ENCODE data around the gene MAP3K5. TPM values are rescaled to one million over a fixed set of nuclear protein-coding genes. Genes with fewer than 3 reads are reported as not detected.

Gene MAP3K5
- total and polyA plus RNA-seq, 9 of the 15 experiments (the other 6 are each of a cell fraction or from before 2014, with no cell fraction given), result 2.2 to 13.0 (median 9.9) TPM

DNA sequence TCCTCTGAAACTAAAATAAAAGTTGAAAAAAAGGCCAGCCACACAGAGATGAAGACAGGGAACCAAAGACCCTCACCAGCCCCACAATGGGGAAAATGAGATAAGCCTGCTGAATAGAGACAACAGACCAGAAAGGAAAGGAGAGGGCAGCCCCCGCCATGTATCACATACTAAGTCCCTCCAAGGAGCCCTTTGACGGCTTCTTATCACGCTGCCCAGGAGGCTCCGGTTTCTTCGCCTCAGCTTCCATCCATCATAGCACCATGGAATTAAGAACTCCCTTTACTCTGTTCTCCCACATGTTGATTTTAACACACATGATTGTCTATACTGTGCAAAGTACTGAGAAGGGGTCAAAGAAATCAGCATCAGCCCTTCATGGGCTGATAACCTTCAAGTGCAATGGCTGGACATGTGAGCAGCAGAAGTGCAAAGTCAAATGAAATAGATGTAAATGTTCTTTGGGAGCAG is 54.9 kb downstream of the MAP3K5 start (continued):
- TF ChIP-seq, protein P1, sequence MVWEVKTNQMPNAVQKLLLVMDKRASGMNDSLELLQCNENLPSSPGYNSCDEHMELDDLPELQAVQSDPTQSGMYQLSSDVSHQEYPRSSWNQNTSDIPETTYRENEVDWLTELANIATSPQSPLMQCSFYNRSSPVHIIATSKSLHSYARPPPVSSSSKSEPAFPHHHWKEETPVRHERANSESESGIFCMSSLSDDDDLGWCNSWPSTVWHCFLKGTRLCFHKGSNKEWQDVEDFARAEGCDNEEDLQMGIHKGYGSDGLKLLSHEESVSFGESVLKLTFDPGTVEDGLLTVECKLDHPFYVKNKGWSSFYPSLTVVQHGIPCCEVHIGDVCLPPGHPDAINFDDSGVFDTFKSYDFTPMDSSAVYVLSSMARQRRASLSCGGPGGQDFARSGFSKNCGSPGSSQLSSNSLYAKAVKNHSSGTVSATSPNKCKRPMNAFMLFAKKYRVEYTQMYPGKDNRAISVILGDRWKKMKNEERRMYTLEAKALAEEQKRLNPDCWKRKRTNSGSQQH (CRISPR knock-in tag; IDR thresholded peaks at IDR 0.05), result no peak
- TF ChIP-seq FOXM1 (IDR thresholded peaks at IDR 0.05; ENCODE audit: low read depth) (no peak; the same call in 1 of the 2 replicates), FOXM1 (CRISPR knock-in tag; IDR thresholded peaks at IDR 0.05; ENCODE audit: low read depth) (no peak), CHD1 (IDR thresholded peaks at IDR 0.05; ENCODE audit: low read length) (no peak), ESRRB (CRISPR knock-in tag; IDR thresholded peaks at IDR 0.05; ENCODE audit: borderline replicate concordance) (no peak), ERF (CRISPR knock-in tag; IDR thresholded peaks at IDR 0.05) (no peak), OTX1 (CRISPR knock-in tag; IDR thresholded peaks at IDR 0.05) (no peak), ZEB2 (IDR thresholded peaks at IDR 0.05) (no peak), ZSCAN32 (CRISPR knock-in tag; IDR thresholded peaks at IDR 0.05) (no peak), L3MBTL2 (IDR thresholded peaks at IDR 0.05) (peak; percentile 69), ZNF3 (CRISPR knock-in tag; IDR thresholded peaks at IDR 0.05) (no peak), TBL1XR1 (IDR thresholded peaks at IDR 0.05; ENCODE audit: low read length in 2 of 2) (no peak), CXXC5 (CRISPR knock-in tag; IDR thresholded peaks at IDR 0.05) (peak; percentile 70), ZNF121 (CRISPR knock-in tag; conservative IDR thresholded peaks at IDR 0.05) (no peak), RBFOX2 (IDR thresholded peaks at IDR 0.05; ENCODE audit: low read depth, low read length) (no peak), MAFF (IDR thresholded peaks at IDR 0.05; ENCODE audit: low read length) (no peak), ZNF589 (CRISPR knock-in tag; IDR thresholded peaks at IDR 0.05; ENCODE audit: low read depth) (no peak)
- TF ChIP-seq, protein P2, sequence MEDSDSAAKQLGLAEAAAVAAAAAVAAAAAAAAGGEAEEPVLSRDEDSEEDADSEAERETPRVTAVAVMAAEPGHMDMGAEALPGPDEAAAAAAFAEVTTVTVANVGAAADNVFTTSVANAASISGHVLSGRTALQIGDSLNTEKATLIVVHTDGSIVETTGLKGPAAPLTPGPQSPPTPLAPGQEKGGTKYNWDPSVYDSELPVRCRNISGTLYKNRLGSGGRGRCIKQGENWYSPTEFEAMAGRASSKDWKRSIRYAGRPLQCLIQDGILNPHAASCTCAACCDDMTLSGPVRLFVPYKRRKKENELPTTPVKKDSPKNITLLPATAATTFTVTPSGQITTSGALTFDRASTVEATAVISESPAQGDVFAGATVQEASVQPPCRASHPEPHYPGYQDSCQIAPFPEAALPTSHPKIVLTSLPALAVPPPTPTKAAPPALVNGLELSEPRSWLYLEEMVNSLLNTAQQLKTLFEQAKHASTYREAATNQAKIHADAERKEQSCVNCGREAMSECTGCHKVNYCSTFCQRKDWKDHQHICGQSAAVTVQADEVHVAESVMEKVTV (CRISPR knock-in tag; IDR thresholded peaks at IDR 0.05), result no peak
- TF ChIP-seq, protein P3, sequence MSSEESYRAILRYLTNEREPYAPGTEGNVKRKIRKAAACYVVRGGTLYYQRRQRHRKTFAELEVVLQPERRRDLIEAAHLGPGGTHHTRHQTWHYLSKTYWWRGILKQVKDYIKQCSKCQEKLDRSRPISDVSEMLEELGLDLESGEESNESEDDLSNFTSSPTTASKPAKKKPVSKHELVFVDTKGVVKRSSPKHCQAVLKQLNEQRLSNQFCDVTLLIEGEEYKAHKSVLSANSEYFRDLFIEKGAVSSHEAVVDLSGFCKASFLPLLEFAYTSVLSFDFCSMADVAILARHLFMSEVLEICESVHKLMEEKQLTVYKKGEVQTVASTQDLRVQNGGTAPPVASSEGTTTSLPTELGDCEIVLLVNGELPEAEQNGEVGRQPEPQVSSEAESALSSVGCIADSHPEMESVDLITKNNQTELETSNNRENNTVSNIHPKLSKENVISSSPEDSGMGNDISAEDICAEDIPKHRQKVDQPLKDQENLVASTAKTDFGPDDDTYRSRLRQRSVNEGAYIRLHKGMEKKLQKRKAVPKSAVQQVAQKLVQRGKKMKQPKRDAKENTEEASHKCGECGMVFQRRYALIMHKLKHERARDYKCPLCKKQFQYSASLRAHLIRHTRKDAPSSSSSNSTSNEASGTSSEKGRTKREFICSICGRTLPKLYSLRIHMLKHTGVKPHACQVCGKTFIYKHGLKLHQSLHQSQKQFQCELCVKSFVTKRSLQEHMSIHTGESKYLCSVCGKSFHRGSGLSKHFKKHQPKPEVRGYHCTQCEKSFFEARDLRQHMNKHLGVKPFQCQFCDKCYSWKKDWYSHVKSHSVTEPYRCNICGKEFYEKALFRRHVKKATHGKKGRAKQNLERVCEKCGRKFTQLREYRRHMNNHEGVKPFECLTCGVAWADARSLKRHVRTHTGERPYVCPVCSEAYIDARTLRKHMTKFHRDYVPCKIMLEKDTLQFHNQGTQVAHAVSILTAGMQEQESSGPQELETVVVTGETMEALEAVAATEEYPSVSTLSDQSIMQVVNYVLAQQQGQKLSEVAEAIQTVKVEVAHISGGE (CRISPR knock-in tag; IDR thresholded peaks at IDR 0.05), result no peak
- TF ChIP-seq, protein P4, sequence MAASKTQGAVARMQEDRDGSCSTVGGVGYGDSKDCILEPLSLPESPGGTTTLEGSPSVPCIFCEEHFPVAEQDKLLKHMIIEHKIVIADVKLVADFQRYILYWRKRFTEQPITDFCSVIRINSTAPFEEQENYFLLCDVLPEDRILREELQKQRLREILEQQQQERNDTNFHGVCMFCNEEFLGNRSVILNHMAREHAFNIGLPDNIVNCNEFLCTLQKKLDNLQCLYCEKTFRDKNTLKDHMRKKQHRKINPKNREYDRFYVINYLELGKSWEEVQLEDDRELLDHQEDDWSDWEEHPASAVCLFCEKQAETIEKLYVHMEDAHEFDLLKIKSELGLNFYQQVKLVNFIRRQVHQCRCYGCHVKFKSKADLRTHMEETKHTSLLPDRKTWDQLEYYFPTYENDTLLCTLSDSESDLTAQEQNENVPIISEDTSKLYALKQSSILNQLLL (CRISPR knock-in tag; IDR thresholded peaks at IDR 0.05; ENCODE audit: borderline replicate concordance), result no peak
- TF ChIP-seq, protein P5, sequence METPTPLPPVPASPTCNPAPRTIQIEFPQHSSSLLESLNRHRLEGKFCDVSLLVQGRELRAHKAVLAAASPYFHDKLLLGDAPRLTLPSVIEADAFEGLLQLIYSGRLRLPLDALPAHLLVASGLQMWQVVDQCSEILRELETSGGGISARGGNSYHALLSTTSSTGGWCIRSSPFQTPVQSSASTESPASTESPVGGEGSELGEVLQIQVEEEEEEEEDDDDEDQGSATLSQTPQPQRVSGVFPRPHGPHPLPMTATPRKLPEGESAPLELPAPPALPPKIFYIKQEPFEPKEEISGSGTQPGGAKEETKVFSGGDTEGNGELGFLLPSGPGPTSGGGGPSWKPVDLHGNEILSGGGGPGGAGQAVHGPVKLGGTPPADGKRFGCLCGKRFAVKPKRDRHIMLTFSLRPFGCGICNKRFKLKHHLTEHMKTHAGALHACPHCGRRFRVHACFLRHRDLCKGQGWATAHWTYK (CRISPR knock-in tag; IDR thresholded peaks at IDR 0.05), result no peak
